Esophagus squamous epithelium (tissue), 4 donors: ENCODE results near the gene TMEM240.
"Not testable (repeated sequence)": the region's sequence is repeated elsewhere in the genome, so short reads cannot be mapped to it uniquely, and the experiment has no call there.

Experiments
- POLR2A ChIP-seq, 4 donors: fragments of 450-650 bp; IDR thresholded peaks; one replicate each; pipeline ENCODE4 v1.6.1; 2017; ENCODE audit warnings: antibody characterized with exemption in 4 of 4, mild to moderate bottlenecking in 4 of 4, moderate library complexity in 3 of 4
- TF ChIP-seq, protein P1 (sequence below), 6 experiments: fragments of 450-650 bp in 4 of 6; fragments of 200-600 bp in 2 of 6; sonication (generic) in 2 of 6; IDR thresholded peaks; one replicate each; pipeline ENCODE4 v1.5.1; 2016 to 2019; ENCODE audit warnings: antibody characterized with exemption in 6 of 6, mild to moderate bottlenecking in 4 of 6, moderate library complexity in 4 of 6

DNA sequence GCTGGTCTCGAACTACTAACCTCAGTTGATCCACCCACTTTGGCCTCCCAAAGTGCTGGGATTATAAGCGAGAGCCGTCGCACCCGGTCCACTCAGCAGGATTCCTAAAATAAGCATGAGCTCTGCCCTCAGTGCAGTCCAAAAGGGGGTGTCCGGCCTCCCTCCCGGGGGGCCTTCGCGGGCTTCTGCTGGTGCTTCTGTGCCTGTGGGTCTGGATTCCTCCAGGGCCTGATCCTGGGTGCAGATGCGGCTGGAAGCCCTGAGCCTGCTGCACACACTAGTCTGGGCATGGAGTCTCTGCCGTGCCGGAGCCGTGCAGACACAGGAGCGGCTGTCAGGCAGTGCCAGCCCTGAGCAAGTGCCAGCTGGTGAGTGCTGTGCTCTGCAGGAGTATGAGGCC lies 23.5 kb downstream of the TMEM240 start:
- TF ChIP-seq, protein P1, sequence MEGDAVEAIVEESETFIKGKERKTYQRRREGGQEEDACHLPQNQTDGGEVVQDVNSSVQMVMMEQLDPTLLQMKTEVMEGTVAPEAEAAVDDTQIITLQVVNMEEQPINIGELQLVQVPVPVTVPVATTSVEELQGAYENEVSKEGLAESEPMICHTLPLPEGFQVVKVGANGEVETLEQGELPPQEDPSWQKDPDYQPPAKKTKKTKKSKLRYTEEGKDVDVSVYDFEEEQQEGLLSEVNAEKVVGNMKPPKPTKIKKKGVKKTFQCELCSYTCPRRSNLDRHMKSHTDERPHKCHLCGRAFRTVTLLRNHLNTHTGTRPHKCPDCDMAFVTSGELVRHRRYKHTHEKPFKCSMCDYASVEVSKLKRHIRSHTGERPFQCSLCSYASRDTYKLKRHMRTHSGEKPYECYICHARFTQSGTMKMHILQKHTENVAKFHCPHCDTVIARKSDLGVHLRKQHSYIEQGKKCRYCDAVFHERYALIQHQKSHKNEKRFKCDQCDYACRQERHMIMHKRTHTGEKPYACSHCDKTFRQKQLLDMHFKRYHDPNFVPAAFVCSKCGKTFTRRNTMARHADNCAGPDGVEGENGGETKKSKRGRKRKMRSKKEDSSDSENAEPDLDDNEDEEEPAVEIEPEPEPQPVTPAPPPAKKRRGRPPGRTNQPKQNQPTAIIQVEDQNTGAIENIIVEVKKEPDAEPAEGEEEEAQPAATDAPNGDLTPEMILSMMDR (IDR thresholded peaks at IDR 0.05) = not testable (repeated sequence)
- not testable (repeated sequence) for TF ChIP-seq POLR2A (IDR thresholded peaks at IDR 0.05)
